Esophagus squamous epithelium (tissue), 5 donors: ENCODE results near the gene ZNF260. TPM values are rescaled to one million over a fixed set of nuclear protein-coding genes. Genes with fewer than 3 reads are reported as not detected.

Experiments
- DNase-seq: peaks from one replicate; lab custom pipeline; 2025; lab: John Stamatoyannopoulos, UW
- H3K27ac ChIP-seq, 4 donors: fragments of 200-600 bp; sonication (generic); one replicate each; pipeline ENCODE4 v1.5.1; 2016 to 2019; ENCODE audit warnings: mild to moderate bottlenecking in 1 of 4
- H3K27me3 ChIP-seq, 4 donors: fragments of 200-600 bp; sonication (generic); 1 replicate in 3 of 4; 2 replicates in 1 of 4; pipeline versions ENCODE4 v1.5.1 to v1.6.0; 2017 to 2021; ENCODE audit warnings: antibody characterized with exemption in 1 of 4
- H3K36me3 ChIP-seq, 3 donors: fragments of 200-600 bp; sonication (generic); one replicate each; pipeline ENCODE4 v1.5.1; 2016 to 2019
- H3K4me1 ChIP-seq, 3 donors: fragments of 200-600 bp; sonication (generic); one replicate each; pipeline ENCODE4 v1.5.1; 2017 to 2019
- H3K4me3 ChIP-seq, 4 donors: fragments of 200-600 bp; sonication (generic); 1 replicate in 3 of 4; 2 replicates in 1 of 4; pipeline ENCODE4 v1.5.1; 2016 to 2019; ENCODE audit warnings: mild to moderate bottlenecking in 2 of 4, moderate library complexity in 1 of 4
- H3K9me3 ChIP-seq, 3 donors: fragments of 200-600 bp; sonication (generic); one replicate each; pipeline ENCODE4 v1.5.1; 2016 to 2019
- CTCF ChIP-seq, 6 experiments: fragments of 450-650 bp in 4 of 6; fragments of 200-600 bp in 2 of 6; sonication (generic) in 2 of 6; IDR thresholded peaks; one replicate each; pipeline ENCODE4 v1.5.1; 2016 to 2019; ENCODE audit warnings: antibody characterized with exemption in 6 of 6, mild to moderate bottlenecking in 4 of 6, moderate library complexity in 4 of 6
- POLR2A ChIP-seq, 4 donors: fragments of 450-650 bp; IDR thresholded peaks; one replicate each; pipeline ENCODE4 v1.6.1; 2017; ENCODE audit warnings: antibody characterized with exemption in 4 of 4, mild to moderate bottlenecking in 4 of 4, moderate library complexity in 3 of 4
- WGBS, 2 donors: methylation state at CpG; one replicate each; pipeline ENCODE4 v1.1.5; 2018; 5-methylcytosine and 5-hydroxymethylcytosine counted together
- intact Hi-C: fragments of 100-400 bp; cut with DNase I; formaldehyde crosslinking; loops from one replicate; pipeline ENCODE4 v1.15.0; 2022
- total RNA-seq, 4 donors: library from RNA; depleted of rRNA; stranded (reverse); fragments of >200 nt; gene quantifications; one replicate each; pipeline ENCODE4 v1.1.0, GENCODE V29; 2016
- donor health status: DM: yes; HTN: yes; CAD: no.

ZNF260 gene
- total RNA-seq, 4 donors from 2014 or later = 3.7 to 13.4 (median 7.4) TPM

GRCh38 chr19:36528921-36529518 lies 949 bp upstream of the ZNF260 start:
- 5 to 15% methylated on average over 8 to 12 of the region's 12 CpGs for WGBS, 2 donors

GRCh38 chr19:36527873-36528193 lies 238 bp downstream of the ZNF260 start:
- TF ChIP-seq POLR2A (IDR thresholded peaks at IDR 0.05) = no peak
- no peak for TF ChIP-seq CTCF (IDR thresholded peaks at IDR 0.05)
- 0 to 2% methylated on average over 11 to 13 of the region's 13 CpGs for WGBS, 2 donors
- Histone ChIP-seq H3K27me3 (no peaks in the 10 kb centered on the region), H3K27ac (peak overlapping the region; percentile 88 to 96 (median 92)), H3K9me3 (peaks cover 0 to 58% (median 26%) of the 10 kb centered on the region in 3 donors), H3K4me3 (peak overlapping the region; percentile 63 to 87 (median 73)), H3K4me1 (peaks cover 4 to 26% (median 15%) of the 10 kb centered on the region in 3 donors), H3K36me3 (peaks cover 0 to 46% (median 0%) of the 10 kb centered on the region in 3 donors)
- intact Hi-C loops = no loop called here
- no peak for DNase-seq

More at GRCh38 chr19:36528921-36529518, 949 bp upstream of the ZNF260 start:
- peak overlapping the region; percentile 88 to 96 (median 92) for H3K27ac ChIP-seq
- H3K36me3 ChIP-seq = peaks cover 0 to 44% (median 0%) of the 10 kb centered on the region in 3 donors
- no peaks in the 10 kb centered on the region for H3K27me3 ChIP-seq
- TF ChIP-seq POLR2A (IDR thresholded peaks at IDR 0.05) (no peak), CTCF (IDR thresholded peaks at IDR 0.05) (no peak)
- no peak for DNase-seq
- intact Hi-C loops = no loop called here
- peaks cover 4 to 26% (median 15%) of the 10 kb centered on the region in 3 donors for H3K4me1 ChIP-seq
- H3K4me3 ChIP-seq = peak overlapping the region; percentile 63 to 87 (median 73)
- H3K9me3 ChIP-seq = peaks cover 0 to 58% (median 35%) of the 10 kb centered on the region in 3 donors

- no peak for DNase-seq
- Histone ChIP-seq H3K36me3 (peaks cover 0 to 46% (median 0%) of the 10 kb centered on the region in 3 donors), H3K9me3 (peaks cover 0 to 58% (median 26%) of the 10 kb centered on the region in 3 donors), H3K27ac (peak overlapping the region in 3 of 4 donors; percentile 88 to 96 (median 89)), H3K4me3 (peak overlapping the region; percentile 63 to 87 (median 73)), H3K27me3 (no peaks in the 10 kb centered on the region), H3K4me1 (peaks cover 4 to 26% (median 15%) of the 10 kb centered on the region in 3 donors)
- TF ChIP-seq POLR2A (IDR thresholded peaks at IDR 0.05) (no peak), CTCF (IDR thresholded peaks at IDR 0.05) (no peak)
- 8 to 10% methylated on average over 5 of the region's 5 CpGs for whole genome bisulfite sequencing, 2 donors
- intact Hi-C loops = no loop called here
These were observed 730 bp downstream of the ZNF260 start for GRCh38 chr19:36527341-36527740.

- intact Hi-C loops = no loop called here
- no peak for DNase-seq
- TF ChIP-seq POLR2A (IDR thresholded peaks at IDR 0.05) (no peak), CTCF (IDR thresholded peaks at IDR 0.05) (no peak)
- Histone ChIP-seq H3K4me3 (peak overlapping the region in 1 of 4 donors; percentile 87), H3K27me3 (no peaks in the 10 kb centered on the region), H3K27ac (no peak overlapping the region), H3K4me1 (peaks cover 4 to 26% (median 15%) of the 10 kb centered on the region in 3 donors), H3K9me3 (peaks cover 0 to 58% (median 31%) of the 10 kb centered on the region in 3 donors), H3K36me3 (peaks cover 0 to 48% (median 0%) of the 10 kb centered on the region in 3 donors)
- 69 to 88% methylated on average over 5 of the region's 5 CpGs for WGBS, 2 donors
These were observed 1.5 kb downstream of the ZNF260 start for GRCh38 chr19:36526581-36526980.

GRCh38 chr19:36524617-36525016 lies 3.5 kb downstream of the ZNF260 start:
- TF ChIP-seq CTCF (IDR thresholded peaks at IDR 0.05) = no peak
- no peak for TF ChIP-seq POLR2A (IDR thresholded peaks at IDR 0.05)
- WGBS, 2 donors = 100% methylated on average over 2 to 3 of the region's 4 CpGs
- intact Hi-C loops = no loop called here
- Histone ChIP-seq H3K9me3 (peaks cover 0 to 66% (median 49%) of the 10 kb centered on the region in 3 donors), H3K4me3 (no peak overlapping the region), H3K27ac (no peak overlapping the region), H3K4me1 (peaks cover 4 to 24% (median 15%) of the 10 kb centered on the region in 3 donors), H3K27me3 (no peaks in the 10 kb centered on the region), H3K36me3 (peaks cover 0 to 68% (median 0%) of the 10 kb centered on the region in 3 donors)
- no peak for DNase-seq
